ENCODE data around the gene AK4.

DNA sequence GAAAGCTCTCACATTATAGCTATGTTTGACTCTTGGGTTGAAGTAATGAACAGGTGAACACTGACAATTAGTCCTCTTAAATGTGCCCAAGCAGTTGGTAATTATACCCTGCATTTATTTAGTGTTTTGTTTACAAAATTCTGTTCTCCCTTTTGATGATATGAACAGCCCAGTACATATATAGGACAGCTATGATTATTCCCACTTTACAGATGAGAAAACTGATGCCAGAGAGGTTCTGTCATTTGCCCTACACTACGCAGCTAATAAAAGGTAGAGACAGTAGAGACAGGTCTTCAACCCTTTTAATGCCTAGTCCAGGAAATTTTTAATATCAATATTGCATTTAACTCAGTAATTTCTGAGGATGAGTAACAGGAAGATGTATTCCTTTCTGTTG is 115.3 kb downstream of the AK4 start:
- TF ChIP-seq POLR2A (IDR thresholded peaks at IDR 0.05) = no peak
- TF ChIP-seq CTCF (IDR thresholded peaks at IDR 0.05) = no peak

All from esophagus squamous epithelium (tissue), 4 donors.